ENCODE measurements around the gene CDC7. TPM values are rescaled to one million over a fixed set of nuclear protein-coding genes. Genes with fewer than 3 reads are reported as not detected.

CDC7 gene
- total RNA-seq, 1 experiment from 2014 or later, result 24.5 TPM

DNA sequence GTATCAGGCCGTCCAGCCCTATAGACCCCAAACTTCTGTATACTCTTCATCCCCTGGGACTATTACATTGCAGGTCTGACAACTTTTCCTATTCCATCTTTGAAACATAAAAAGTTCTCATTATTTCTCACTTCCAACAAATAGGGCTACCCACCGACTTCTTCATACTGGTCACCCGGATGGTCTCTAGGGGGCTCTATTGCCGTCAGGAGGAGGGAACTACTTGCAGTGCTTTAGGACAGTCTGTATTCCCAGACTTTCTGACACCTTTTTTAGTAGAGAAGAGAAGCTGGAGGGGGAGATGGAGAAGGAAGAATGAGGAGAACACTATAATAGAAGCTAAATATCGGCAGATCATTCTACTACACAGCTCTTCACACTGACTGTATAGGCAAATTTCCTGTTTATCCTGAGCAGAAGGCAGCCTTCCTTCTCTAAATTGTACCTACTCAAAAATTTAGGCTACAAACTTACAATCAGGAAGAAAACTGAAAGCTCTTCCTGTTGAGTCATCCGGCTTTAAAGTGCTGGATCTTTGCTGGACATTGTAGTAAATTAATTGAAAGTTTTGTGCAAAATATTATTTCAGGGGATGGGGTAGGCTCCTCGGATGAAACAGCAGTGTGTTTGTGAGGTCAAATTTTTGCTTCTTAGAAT, 54.6 kb downstream of the CDC7 start:
- TF ChIP-seq YY1 (IDR thresholded peaks at IDR 0.05; ENCODE audit: extremely low read depth, insufficient replicate concordance, low read depth, low read length) (no peak), CTCF (IDR thresholded peaks at IDR 0.05 in 2 of 3, conservative IDR thresholded peaks at IDR 0.05 in 1 of 3; ENCODE audit: borderline replicate concordance in 1 of 3, insufficient read depth in 1 of 3, low read depth in 2 of 3, low read length in 2 of 3) (peak in 2 of 3 experiments; percentile 30 to 37; a peak in 2 of 6 replicates), ZFX (IDR thresholded peaks at IDR 0.05) (no peak), RAD21 (IDR thresholded peaks at IDR 0.05; ENCODE audit: low read depth) (peak; percentile 55)
- TF ChIP-seq, protein P1, sequence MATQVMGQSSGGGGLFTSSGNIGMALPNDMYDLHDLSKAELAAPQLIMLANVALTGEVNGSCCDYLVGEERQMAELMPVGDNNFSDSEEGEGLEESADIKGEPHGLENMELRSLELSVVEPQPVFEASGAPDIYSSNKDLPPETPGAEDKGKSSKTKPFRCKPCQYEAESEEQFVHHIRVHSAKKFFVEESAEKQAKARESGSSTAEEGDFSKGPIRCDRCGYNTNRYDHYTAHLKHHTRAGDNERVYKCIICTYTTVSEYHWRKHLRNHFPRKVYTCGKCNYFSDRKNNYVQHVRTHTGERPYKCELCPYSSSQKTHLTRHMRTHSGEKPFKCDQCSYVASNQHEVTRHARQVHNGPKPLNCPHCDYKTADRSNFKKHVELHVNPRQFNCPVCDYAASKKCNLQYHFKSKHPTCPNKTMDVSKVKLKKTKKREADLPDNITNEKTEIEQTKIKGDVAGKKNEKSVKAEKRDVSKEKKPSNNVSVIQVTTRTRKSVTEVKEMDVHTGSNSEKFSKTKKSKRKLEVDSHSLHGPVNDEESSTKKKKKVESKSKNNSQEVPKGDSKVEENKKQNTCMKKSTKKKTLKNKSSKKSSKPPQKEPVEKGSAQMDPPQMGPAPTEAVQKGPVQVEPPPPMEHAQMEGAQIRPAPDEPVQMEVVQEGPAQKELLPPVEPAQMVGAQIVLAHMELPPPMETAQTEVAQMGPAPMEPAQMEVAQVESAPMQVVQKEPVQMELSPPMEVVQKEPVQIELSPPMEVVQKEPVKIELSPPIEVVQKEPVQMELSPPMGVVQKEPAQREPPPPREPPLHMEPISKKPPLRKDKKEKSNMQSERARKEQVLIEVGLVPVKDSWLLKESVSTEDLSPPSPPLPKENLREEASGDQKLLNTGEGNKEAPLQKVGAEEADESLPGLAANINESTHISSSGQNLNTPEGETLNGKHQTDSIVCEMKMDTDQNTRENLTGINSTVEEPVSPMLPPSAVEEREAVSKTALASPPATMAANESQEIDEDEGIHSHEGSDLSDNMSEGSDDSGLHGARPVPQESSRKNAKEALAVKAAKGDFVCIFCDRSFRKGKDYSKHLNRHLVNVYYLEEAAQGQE (IDR thresholded peaks at IDR 0.05; ENCODE audit: low read depth), result no peak
- Histone ChIP-seq H3K4me2 (ENCODE audit: low read length) (no peak overlapping the region), H3K9ac (ENCODE audit: low read length) (no peak overlapping the region), H3K79me2 (ENCODE audit: insufficient read depth, low read length) (no peaks in the 10 kb centered on the region), H3K9me2 (ENCODE audit: insufficient read depth) (no peaks in the 10 kb centered on the region), H3K9me3 (ENCODE audit: control insufficient read depth in 1 of 2, insufficient read depth in 1 of 2, low read depth in 1 of 2, low read length in 2 of 2) (peaks cover 0 to 4% of the 10 kb centered on the region in 2 experiments; a peak in 1 of 4 replicates), H4K20me1 (ENCODE audit: insufficient read depth) (no peaks in the 10 kb centered on the region), H2AFZ (ENCODE audit: low read depth, low read length, poor library complexity, severe bottlenecking) (no peak overlapping the region), H3K27me3 (ENCODE audit: insufficient read depth, low read length) (no peaks in the 10 kb centered on the region), H3K4me1 (ENCODE audit: control insufficient read depth in 1 of 2, insufficient read depth in 2 of 2, low read length in 2 of 2) (peaks cover 0 to 19% of the 10 kb centered on the region in 2 experiments; a peak in 1 of 4 replicates), H3K27ac (ENCODE audit: low read depth, low read length) (no peak overlapping the region), H3K36me3 (ENCODE audit: control insufficient read depth in 1 of 2, insufficient read depth in 2 of 2, low read length in 2 of 2) (no peaks in the 10 kb centered on the region), H3K4me3 (replicated peaks in 1 of 2; ENCODE audit: low read depth in 1 of 2, low read length in 2 of 2) (no peak overlapping the region)
- no peak for DNase-seq (ENCODE audit: low read depth, low spot score)
- POLR2A ChIA-PET, result no interaction called here
- RAD21 ChIA-PET (ENCODE audit: low non-redundant PET in 1 of 2, low total read pairs in 2 of 2, uncharacterized antibody in 2 of 2, unreplicated experiment in 2 of 2), result interaction anchor here in 1 of 2 experiments (0.6 kb wide), 2 partner anchors 36 to 366 kb away, joined by 3 read pairs; no protein-coding TSS in a partner anchor
- intact Hi-C loops (cut with micrococcal nuclease), result no loop called here
- ATAC-seq, result peak; percentile 81
- no TSS peak for BruUV-seq (replicated peaks)
- CTCF ChIA-PET, result no interaction called here

All from HCT116 (cell line).